Suppressor macrophage (primary cell): ENCODE data around the gene APBA3.

Experiments
- DNase-seq, 4 experiments: peaks; one replicate each; pipeline ENCODE4 v3.0.0-alpha.2; 2020 to 2022

Gene APBA3

DNA sequence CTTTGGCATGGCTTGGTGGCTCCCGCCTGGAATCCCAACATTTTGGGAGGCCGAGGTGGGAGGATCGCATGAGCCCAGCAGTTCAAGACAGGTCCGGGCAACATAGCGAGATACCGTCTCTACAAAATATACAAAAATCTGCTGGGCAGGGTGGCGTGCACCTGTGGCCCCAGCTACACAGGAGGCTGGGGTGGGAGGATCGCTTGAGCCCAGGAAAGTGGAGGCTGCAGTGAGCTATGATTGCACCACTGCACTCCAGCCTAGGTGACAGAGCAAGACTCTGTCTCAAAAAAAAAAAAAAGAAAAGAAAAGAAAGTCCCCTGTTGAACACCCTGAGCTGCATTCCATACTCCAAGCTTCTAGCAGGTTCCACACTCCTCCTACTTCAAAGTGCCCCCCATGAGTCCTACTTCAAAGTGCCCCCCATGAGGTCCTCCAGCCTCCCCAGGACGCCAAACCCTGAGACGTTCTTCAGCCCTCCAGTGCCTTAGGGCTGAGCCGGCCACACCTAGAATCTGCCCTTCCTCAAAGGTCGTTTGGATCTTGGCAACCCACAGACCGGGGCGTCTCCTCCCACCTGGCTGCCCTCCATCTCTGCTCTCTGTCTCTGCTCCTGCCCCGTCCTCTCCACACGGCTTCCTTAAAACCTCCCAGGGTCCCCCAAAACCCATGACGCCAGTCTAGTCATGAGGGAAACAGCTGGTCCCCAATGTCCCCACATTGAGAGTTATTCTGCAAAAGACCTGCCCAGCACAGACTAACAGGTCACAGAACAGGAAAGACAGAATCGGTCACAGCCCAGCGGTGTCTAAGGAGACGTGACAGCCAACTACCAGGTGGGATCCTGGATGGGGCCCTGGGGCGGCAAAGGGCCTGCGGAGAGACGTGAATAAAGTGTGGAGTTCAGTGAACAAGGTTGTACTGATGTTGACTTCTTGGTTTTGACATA, 48.6 kb downstream of the APBA3 start:
- DNase-seq: peak in 1 of 4 experiments; percentile 20

DNA sequence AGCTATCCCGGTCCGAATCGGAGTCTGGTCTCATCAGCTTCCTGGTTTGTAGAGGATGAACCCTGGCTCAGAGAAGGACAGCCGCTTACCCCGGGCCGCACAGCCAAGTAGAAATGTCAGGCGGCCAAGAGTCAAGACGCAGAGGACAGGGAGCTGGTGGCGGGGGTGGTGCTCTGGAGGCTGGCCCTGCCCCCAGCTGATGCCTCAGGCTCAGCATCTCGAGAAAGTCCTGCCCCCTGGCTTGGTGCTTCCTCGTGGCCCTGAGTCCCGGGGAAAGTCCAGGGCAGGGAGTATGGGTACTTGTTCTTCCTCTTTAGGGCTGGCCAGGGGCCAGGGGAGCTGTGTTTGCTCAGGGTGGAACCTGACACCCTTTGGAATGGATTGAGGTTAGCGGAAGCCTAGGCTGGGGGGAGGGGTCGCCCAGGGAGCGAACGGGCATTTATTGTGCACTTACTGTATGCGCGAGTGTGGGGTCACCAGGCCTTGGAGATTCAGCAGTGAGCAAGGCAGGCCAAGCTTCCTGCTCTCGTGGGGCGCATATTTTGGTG, 51.2 kb downstream of the APBA3 start:
- peak; percentile 95 to 98 (median 97) for DNase-seq

GRCh38 chr19:3708207-3708931, 53.1 kb downstream of the APBA3 start, which contains the start of gene TJP3:
TSS of gene TJP3 (plus strand) at chr19:3708384. CDS start at chr19:3728433, 20,049 bp downstream.
- peak in 1 of 4 experiments; percentile 39 for DNase-seq

- DNase-seq: no peak
Observed at GRCh38 chr19:3707868-3708206, 53.7 kb downstream of the APBA3 start.

DNA sequence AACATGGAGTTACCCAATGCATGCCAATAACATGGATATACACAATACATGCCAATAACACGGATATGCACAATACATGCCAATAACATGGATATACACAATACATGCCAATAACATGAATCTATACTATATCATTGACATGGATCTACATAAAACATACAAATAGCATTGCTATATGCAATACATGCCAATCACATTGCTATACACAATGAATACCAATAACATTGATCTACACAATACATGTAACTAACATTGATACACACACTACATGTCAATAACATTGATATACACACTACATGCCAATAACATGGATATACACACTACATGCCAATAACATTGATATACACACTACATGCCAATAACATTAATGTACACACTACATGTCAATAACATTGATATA, 60.3 kb downstream of the APBA3 start:
- DNase-seq: no peak
